Renal cortex interstitium (tissue), 11 donors: ENCODE measurements around the gene MPZ. TPM values are rescaled to one million over a fixed set of nuclear protein-coding genes. Genes with fewer than 3 reads are reported as not detected.
A peak's percentile ranks its signal among the peaks of the same experiment; 100 is the strongest.

ENCODE experiments used
- DNase-seq, 11 donors: peaks; one replicate each; pipeline ENCODE4 v3.0.0-alpha.2; 2013; ENCODE audit warnings: low read depth in 9 of 11, low spot score in 4 of 11; ENCODE audit errors: extremely low read depth in 1 of 11
- polyA plus RNA-seq, 3 donors: library from polyadenylated mRNA; unstranded; fragments of 120-200 nt; gene quantifications; one replicate each; pipeline ENCODE4 v1.2.1, GENCODE V29; 2013; ENCODE audit not compliant: insufficient read length in 3 of 3

MPZ gene
- polyA plus RNA-seq, 3 donors: 2.2 to 5.1 (median 3.8) TPM

- DNase-seq: no peak
Measured at GRCh38 chr1:161307230-161307768, 2.5 kb downstream of the MPZ start.

- DNase-seq: peak in 9 of 11 donors; percentile 56 to 77 (median 70)
Measured at GRCh38 chr1:161305867-161306519, 3.8 kb downstream of the MPZ start.

- no peak for DNase-seq
Measured at GRCh38 chr1:161304927-161305866, 4.6 kb downstream of the MPZ start.

- no peak for DNase-seq
Measured at GRCh38 chr1:161300478-161300877, 9.3 kb downstream of the MPZ start.

GRCh38 chr1:161299347-161299746 is 10.4 kb downstream of the MPZ start:
- DNase-seq: no peak

GRCh38 chr1:161298116-161298515 is 11.7 kb downstream of the MPZ start:
- DNase-seq: no peak

- DNase-seq: no peak
Measured at GRCh38 chr1:161297415-161297814, 12.4 kb downstream of the MPZ start.

GRCh38 chr1:161290779-161291178 is 19.0 kb downstream of the MPZ start:
- no peak for DNase-seq

GRCh38 chr1:161287482-161288054 is 22.2 kb downstream of the MPZ start:
- DNase-seq: no peak

- DNase-seq: no peak
Measured at GRCh38 chr1:161285521-161285920, 24.2 kb downstream of the MPZ start.

GRCh38 chr1:161285113-161285512 is 24.7 kb downstream of the MPZ start:
- no peak for DNase-seq

- DNase-seq: no peak
Measured at GRCh38 chr1:161282991-161283390, 26.8 kb downstream of the MPZ start.

GRCh38 chr1:161274874-161275273 is 34.9 kb downstream of the MPZ start:
- no peak for DNase-seq

- DNase-seq: no peak
Measured at GRCh38 chr1:161273402-161273801, 36.4 kb downstream of the MPZ start.

GRCh38 chr1:161267321-161267720 is 42.4 kb downstream of the MPZ start:
- DNase-seq: no peak

GRCh38 chr1:161266836-161267235 is 42.9 kb downstream of the MPZ start:
- DNase-seq: no peak

GRCh38 chr1:161266202-161266601 is 43.6 kb downstream of the MPZ start:
- DNase-seq: no peak

GRCh38 chr1:161265305-161265704 is 44.5 kb downstream of the MPZ start:
- DNase-seq: no peak

GRCh38 chr1:161261261-161262235 is 48.2 kb downstream of the MPZ start:
- DNase-seq: no peak
